Mesenchymal stem cell (in vitro differentiated cells and primary cell): Measurements from ENCODE around the gene RALGPS1.

Experiments
- DNase-seq: peaks from one replicate; pipeline ENCODE4 v3.0.0-alpha.2; 2013
- H2AFZ ChIP-seq: one replicate; pipeline ENCODE4 v1.6.1; 2013; ENCODE audit warnings: low read depth, mild to moderate bottlenecking, control low read depth, inconsistent platforms, low read length, moderate library complexity
- H2AK5ac ChIP-seq: 2 replicates; pipeline ENCODE4 v1.6.1; 2013; ENCODE audit warnings: low read length, moderate library complexity, mild to moderate bottlenecking, inconsistent platforms; ENCODE audit not compliant: severe bottlenecking
- H2BK120ac ChIP-seq: one replicate; pipeline ENCODE4 v1.6.1; 2013; ENCODE audit warnings: low read depth, mild to moderate bottlenecking, inconsistent platforms, low read length, moderate library complexity
- H2BK12ac ChIP-seq, 2 experiments: one replicate each; pipeline ENCODE4 v1.6.1; 2013; ENCODE audit warnings: inconsistent platforms in 2 of 2, low read length in 2 of 2, mild to moderate bottlenecking in 2 of 2, moderate library complexity in 2 of 2, control low read depth in 1 of 2
- H2BK15ac ChIP-seq: one replicate; pipeline ENCODE4 v1.6.1; 2013; ENCODE audit warnings: mild to moderate bottlenecking, low read depth, inconsistent platforms; ENCODE audit not compliant: poor library complexity, severe bottlenecking
- H2BK5ac ChIP-seq: 2 replicates; pipeline ENCODE4 v1.6.1; 2013; ENCODE audit warnings: low read depth, mild to moderate bottlenecking, low read length, control low read depth, inconsistent platforms; ENCODE audit not compliant: poor library complexity, severe bottlenecking
- H3K14ac ChIP-seq, 2 experiments: one replicate each; pipeline ENCODE4 v1.6.1; 2013; ENCODE audit warnings: inconsistent platforms in 2 of 2, low read length in 2 of 2, control low read depth in 1 of 2, mild to moderate bottlenecking in 1 of 2, moderate library complexity in 1 of 2
- H3K18ac ChIP-seq, 2 experiments: one replicate each; pipeline ENCODE4 v1.6.1; 2013; ENCODE audit warnings: inconsistent platforms in 2 of 2, low read length in 2 of 2, control low read depth in 1 of 2, low read depth in 1 of 2, mild to moderate bottlenecking in 1 of 2
- H3K23ac ChIP-seq, 2 experiments: one replicate each; pipeline ENCODE4 v1.6.1; 2013; ENCODE audit warnings: inconsistent platforms in 2 of 2, low read length in 2 of 2, mild to moderate bottlenecking in 2 of 2, moderate library complexity in 2 of 2, control low read depth in 1 of 2
- H3K27ac ChIP-seq: 2 replicates; pipeline ENCODE4 v1.5.1; 2013; ENCODE audit warnings: mild to moderate bottlenecking, moderate library complexity, low read length, control low read depth, inconsistent platforms; ENCODE audit not compliant: poor library complexity, severe bottlenecking
- H3K27me3 ChIP-seq, 2 experiments: 2 replicates each; pipeline versions ENCODE4 v1.6.1 to v1.7.0; 2013; ENCODE audit warnings: low read length in 2 of 2, mild to moderate bottlenecking in 2 of 2, moderate library complexity in 2 of 2, control low read depth in 1 of 2, inconsistent platforms in 1 of 2; ENCODE audit not compliant: control insufficient read depth in 1 of 2, insufficient read depth in 1 of 2
- H3K36me3 ChIP-seq, 2 experiments: 2 replicates each; pipeline versions ENCODE4 v1.6.1 to v1.7.0; 2013; ENCODE audit warnings: low read length in 2 of 2, control low read depth in 1 of 2, inconsistent platforms in 1 of 2, low read depth in 1 of 2, mild to moderate bottlenecking in 1 of 2; ENCODE audit not compliant: insufficient read depth in 2 of 2, control insufficient read depth in 1 of 2
- H3K4ac ChIP-seq, 2 experiments: one replicate each; pipeline ENCODE4 v1.6.1; 2013; ENCODE audit warnings: inconsistent platforms in 2 of 2, low read length in 2 of 2, mild to moderate bottlenecking in 2 of 2, moderate library complexity in 2 of 2, control low read depth in 1 of 2, low read depth in 1 of 2
- H3K4me1 ChIP-seq: 2 replicates; pipeline ENCODE4 v1.6.1; 2013; ENCODE audit warnings: low read depth, low read length, control low read depth; ENCODE audit not compliant: control insufficient read depth, insufficient read depth
- H3K4me2 ChIP-seq: 2 replicates; pipeline ENCODE4 v1.6.1; 2013; ENCODE audit warnings: low read length, mild to moderate bottlenecking, inconsistent platforms; ENCODE audit not compliant: poor library complexity, severe bottlenecking
- H3K4me3 ChIP-seq, 2 experiments: 2 replicates each; pipeline versions ENCODE4 v1.5.1 to v1.7.0; 2013; ENCODE audit warnings: low read length in 2 of 2, mild to moderate bottlenecking in 2 of 2, control low read depth in 1 of 2, low read depth in 1 of 2; ENCODE audit not compliant: insufficient read depth in 1 of 2
- H3K79me1 ChIP-seq: replicated peaks from 2 replicates; pipeline ENCODE4 v1.6.1; 2013; ENCODE audit warnings: mild to moderate bottlenecking, control low read depth, low read length, inconsistent platforms; ENCODE audit not compliant: poor library complexity, severe bottlenecking
- H3K9ac ChIP-seq: 2 replicates; pipeline ENCODE4 v1.7.0; 2013; ENCODE audit warnings: mild to moderate bottlenecking, low read length, moderate library complexity
- H3K9me3 ChIP-seq: 2 replicates; pipeline ENCODE4 v1.7.0; 2013; ENCODE audit warnings: mild to moderate bottlenecking, low read length; ENCODE audit not compliant: control insufficient read depth
- H4K8ac ChIP-seq: one replicate; pipeline ENCODE4 v1.6.1; 2013; ENCODE audit warnings: inconsistent platforms, mild to moderate bottlenecking, low read length, moderate library complexity
- H4K91ac ChIP-seq: one replicate; pipeline ENCODE4 v1.6.1; 2013; ENCODE audit warnings: mild to moderate bottlenecking, low read length, inconsistent platforms
- WGBS: methylation state at CpG from one replicate; pipeline ENCODE4 v1.1.7; 2013; ENCODE audit warnings: mixed read lengths; 5-methylcytosine and 5-hydroxymethylcytosine counted together

RALGPS1 gene

DNA sequence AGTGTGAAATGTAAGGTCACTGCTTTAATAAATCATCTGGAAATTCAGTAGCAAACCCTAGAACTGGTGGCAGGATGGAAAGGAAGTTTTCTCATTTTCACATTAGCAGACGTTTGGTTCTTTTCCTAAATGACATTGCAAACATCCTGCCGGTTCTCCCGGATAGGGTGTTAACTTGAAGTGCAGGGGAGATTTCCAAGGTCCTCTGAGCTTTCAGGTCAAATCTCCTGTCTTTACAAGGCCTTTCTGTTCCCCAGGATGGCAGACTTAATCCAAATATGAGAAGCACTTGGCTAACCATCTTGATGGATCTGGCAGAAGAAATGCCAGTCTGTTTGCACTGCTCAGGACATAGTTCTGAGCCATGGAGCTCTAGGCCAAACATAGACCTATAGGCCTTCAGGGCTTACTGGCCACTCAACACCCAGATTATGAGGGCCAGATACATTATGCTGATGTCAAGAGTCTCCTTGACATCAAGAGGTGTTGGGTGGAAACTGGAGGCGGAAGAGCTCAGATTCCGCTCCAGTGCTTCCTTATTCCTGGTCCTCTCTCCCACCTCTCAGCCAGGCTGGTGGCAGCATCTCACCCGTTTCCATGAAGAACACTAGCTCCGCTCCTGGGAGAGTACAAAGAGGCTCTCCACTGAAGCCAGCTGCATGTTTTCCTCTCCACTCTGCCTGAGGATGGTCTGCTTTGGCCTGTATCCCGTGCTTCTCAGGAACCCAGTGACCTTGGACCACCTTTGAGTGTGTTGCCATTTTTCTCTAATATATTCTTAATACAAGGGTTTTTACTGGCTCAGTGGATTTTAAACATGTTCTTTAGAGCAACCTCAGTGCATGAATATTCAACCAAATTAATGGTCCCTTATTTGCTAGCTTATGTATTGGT, 61.0 kb downstream of the RALGPS1 start:
- Histone ChIP-seq H3K4me2 (no peak overlapping the region), H2BK15ac (no peak overlapping the region), H2BK120ac (no peak overlapping the region), H3K4me3 (no peak overlapping the region), H3K4ac (no peak overlapping the region), H2AFZ (no peak overlapping the region), H3K9me3 (no peaks in the 10 kb centered on the region), H4K8ac (no peak overlapping the region), H2AK5ac (no peak overlapping the region), H3K27ac (no peak overlapping the region), H3K9ac (no peak overlapping the region), H3K36me3 (no peaks in the 10 kb centered on the region), H4K91ac (no peak overlapping the region), H3K18ac (no peak overlapping the region), H3K4me1 (no peaks in the 10 kb centered on the region), H3K14ac (no peak overlapping the region), H3K23ac (no peak overlapping the region), H2BK5ac (no peak overlapping the region), H3K27me3 (no peaks in the 10 kb centered on the region), H2BK12ac (no peak overlapping the region), H3K79me1 (no peaks in the 10 kb centered on the region)
- no peak for DNase-seq
- WGBS = 89% methylated on average over 8 of the region's 8 CpGs

DNA sequence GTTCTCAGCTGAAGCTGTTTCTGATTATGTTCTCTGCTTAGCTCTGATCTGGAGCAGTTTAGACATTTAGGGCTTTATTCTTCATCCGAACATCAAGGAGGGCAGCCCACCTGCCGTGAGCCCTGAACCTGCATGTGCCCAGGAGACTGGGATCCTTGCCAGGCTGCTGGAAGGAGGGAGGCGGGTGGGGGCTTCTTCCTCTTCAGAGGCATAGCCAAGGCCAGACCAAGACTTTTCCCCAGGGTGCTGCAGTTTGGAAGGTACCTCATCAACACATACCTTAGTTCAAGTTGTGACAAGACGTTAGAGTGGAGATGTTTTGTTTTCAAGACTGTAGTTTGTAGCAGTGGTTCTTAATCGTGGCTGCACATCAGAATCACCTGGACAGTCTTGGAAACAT, 64.9 kb downstream of the RALGPS1 start:
- Histone ChIP-seq H2AFZ (no peak overlapping the region), H3K14ac (no peak overlapping the region), H3K36me3 (no peaks in the 10 kb centered on the region), H3K4me3 (no peak overlapping the region), H3K79me1 (no peaks in the 10 kb centered on the region), H3K4me1 (no peaks in the 10 kb centered on the region), H3K4ac (no peak overlapping the region), H2BK12ac (no peak overlapping the region), H3K9me3 (peaks cover 11% of the 10 kb centered on the region), H3K18ac (no peak overlapping the region), H4K8ac (no peak overlapping the region), H2BK15ac (no peak overlapping the region), H3K4me2 (no peak overlapping the region), H3K9ac (no peak overlapping the region), H2BK120ac (no peak overlapping the region), H2AK5ac (no peak overlapping the region), H2BK5ac (no peak overlapping the region), H3K27ac (no peak overlapping the region), H3K23ac (no peak overlapping the region), H3K27me3 (no peaks in the 10 kb centered on the region), H4K91ac (no peak overlapping the region)
- 96% methylated on average over 5 of the region's 5 CpGs for WGBS
- DNase-seq = no peak

DNA sequence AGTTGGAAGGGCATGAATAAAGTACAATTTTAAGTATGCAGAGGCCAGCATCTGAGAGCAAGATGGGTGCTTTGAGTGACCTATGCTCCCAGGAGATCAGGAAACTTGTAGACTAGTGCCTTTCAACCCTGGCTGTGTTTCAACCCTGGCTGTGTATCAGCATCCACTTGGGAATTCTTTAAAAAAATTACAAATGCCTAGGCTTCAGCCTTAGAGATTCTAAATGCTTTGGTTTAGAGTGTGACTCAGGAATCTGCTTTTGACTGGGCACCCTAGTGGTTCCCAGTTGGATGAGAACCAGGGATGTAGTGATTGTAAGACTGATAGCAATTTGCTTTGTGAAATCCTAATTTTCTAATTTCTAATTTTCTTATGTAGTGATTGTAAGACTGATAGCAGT, 65.6 kb downstream of the RALGPS1 start:
- no peak overlapping the region for H2BK12ac ChIP-seq
- no peak overlapping the region for H3K14ac ChIP-seq
- H4K8ac ChIP-seq = no peak overlapping the region
- no peak overlapping the region for H2AFZ ChIP-seq
- no peak overlapping the region for H2BK15ac ChIP-seq
- DNase-seq = no peak
- H4K91ac ChIP-seq = no peak overlapping the region
- no peak overlapping the region for H3K4ac ChIP-seq
- H3K27me3 ChIP-seq = no peaks in the 10 kb centered on the region
- no peak overlapping the region for H3K27ac ChIP-seq
- H3K23ac ChIP-seq = no peak overlapping the region
- no peak overlapping the region for H2AK5ac ChIP-seq
- no peak overlapping the region for H3K18ac ChIP-seq
- no peaks in the 10 kb centered on the region for H3K36me3 ChIP-seq
- H2BK5ac ChIP-seq = no peak overlapping the region
- peaks cover 11% of the 10 kb centered on the region for H3K9me3 ChIP-seq
- H3K4me1 ChIP-seq = peaks cover 1% of the 10 kb centered on the region
- no peak overlapping the region for H3K9ac ChIP-seq
- no peak overlapping the region for H2BK120ac ChIP-seq
- no peaks in the 10 kb centered on the region for H3K79me1 ChIP-seq
- H3K4me3 ChIP-seq = no peak overlapping the region
- no peak overlapping the region for H3K4me2 ChIP-seq

DNA sequence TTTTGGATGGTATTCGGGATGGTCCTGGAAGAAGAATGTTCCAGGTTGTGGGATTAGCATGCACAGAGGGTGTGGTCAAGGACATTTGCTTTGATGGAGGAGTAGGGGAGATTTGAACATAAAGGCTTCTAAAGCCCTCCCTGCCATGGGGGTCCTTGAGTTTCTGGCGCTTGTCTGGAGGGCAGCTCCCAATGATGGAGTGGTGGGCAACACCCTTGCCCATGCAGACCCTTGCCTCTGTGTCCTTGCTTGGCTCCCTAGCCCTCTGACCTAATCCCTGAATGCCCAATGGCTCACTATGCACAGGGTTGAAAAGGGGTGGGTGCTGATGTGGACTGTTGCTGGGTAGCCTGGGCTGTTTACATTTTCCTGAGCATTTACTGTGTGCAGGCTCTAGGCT, 66.6 kb downstream of the RALGPS1 start:
- Histone ChIP-seq H3K4me1 (peaks cover 1% of the 10 kb centered on the region), H3K4ac (no peak overlapping the region), H2BK120ac (no peak overlapping the region), H3K9ac (no peak overlapping the region), H3K79me1 (no peaks in the 10 kb centered on the region), H2AK5ac (no peak overlapping the region), H3K4me2 (no peak overlapping the region), H3K27me3 (no peaks in the 10 kb centered on the region), H3K36me3 (no peaks in the 10 kb centered on the region), H3K27ac (no peak overlapping the region), H2AFZ (no peak overlapping the region), H3K9me3 (peaks cover 11% of the 10 kb centered on the region), H2BK12ac (no peak overlapping the region), H3K18ac (no peak overlapping the region), H2BK5ac (no peak overlapping the region), H3K14ac (no peak overlapping the region), H3K23ac (no peak overlapping the region), H3K4me3 (no peak overlapping the region), H4K91ac (no peak overlapping the region), H2BK15ac (no peak overlapping the region), H4K8ac (no peak overlapping the region)
- 92% methylated on average over 2 of the region's 2 CpGs for WGBS
- DNase-seq = no peak
